Esophagus squamous epithelium (tissue), 5 donors: ENCODE measurements around the gene FNBP1L. TPM values are rescaled to one million over a fixed set of nuclear protein-coding genes. Genes with fewer than 3 reads are reported as not detected.
"Not testable (repeated sequence)": the region's sequence is repeated elsewhere in the genome, so short reads cannot be mapped to it uniquely, and the experiment has no call there.

Experiments used
- DNase-seq: peaks from one replicate; lab custom pipeline; 2025; lab: John Stamatoyannopoulos, UW
- H3K27ac ChIP-seq, 4 donors: fragments of 200-600 bp; sonication (generic); one replicate each; pipeline ENCODE4 v1.5.1; 2016 to 2019; ENCODE audit warnings: mild to moderate bottlenecking in 1 of 4
- H3K27me3 ChIP-seq, 4 donors: fragments of 200-600 bp; sonication (generic); 1 replicate in 3 of 4; 2 replicates in 1 of 4; pipeline versions ENCODE4 v1.5.1 to v1.6.0; 2017 to 2021; ENCODE audit warnings: antibody characterized with exemption in 1 of 4
- H3K36me3 ChIP-seq, 3 donors: fragments of 200-600 bp; sonication (generic); one replicate each; pipeline ENCODE4 v1.5.1; 2016 to 2019
- H3K4me1 ChIP-seq, 3 donors: fragments of 200-600 bp; sonication (generic); one replicate each; pipeline ENCODE4 v1.5.1; 2017 to 2019
- H3K4me3 ChIP-seq, 4 donors: fragments of 200-600 bp; sonication (generic); 1 replicate in 3 of 4; 2 replicates in 1 of 4; pipeline ENCODE4 v1.5.1; 2016 to 2019; ENCODE audit warnings: mild to moderate bottlenecking in 2 of 4, moderate library complexity in 1 of 4
- H3K9me3 ChIP-seq, 3 donors: fragments of 200-600 bp; sonication (generic); one replicate each; pipeline ENCODE4 v1.5.1; 2016 to 2019
- CTCF ChIP-seq, 6 experiments: fragments of 450-650 bp in 4 of 6; fragments of 200-600 bp in 2 of 6; sonication (generic) in 2 of 6; IDR thresholded peaks; one replicate each; pipeline ENCODE4 v1.5.1; 2016 to 2019; ENCODE audit warnings: antibody characterized with exemption in 6 of 6, mild to moderate bottlenecking in 4 of 6, moderate library complexity in 4 of 6
- POLR2A ChIP-seq, 4 donors: fragments of 450-650 bp; IDR thresholded peaks; one replicate each; pipeline ENCODE4 v1.6.1; 2017; ENCODE audit warnings: antibody characterized with exemption in 4 of 4, mild to moderate bottlenecking in 4 of 4, moderate library complexity in 3 of 4
- WGBS, 2 donors: methylation state at CpG; one replicate each; pipeline ENCODE4 v1.1.5; 2018; 5-methylcytosine and 5-hydroxymethylcytosine counted together
- intact Hi-C: fragments of 100-400 bp; cut with DNase I; formaldehyde crosslinking; loops from one replicate; pipeline ENCODE4 v1.15.0; 2022
- total RNA-seq, 4 donors: library from RNA; depleted of rRNA; stranded (reverse); fragments of >200 nt; gene quantifications; one replicate each; pipeline ENCODE4 v1.1.0, GENCODE V29; 2016
- donor health status: DM: yes; HTN: yes; CAD: no.

FNBP1L gene
- total RNA-seq, 4 donors from 2014 or later = 7.5 to 14.2 (median 9.0) TPM

DNA sequence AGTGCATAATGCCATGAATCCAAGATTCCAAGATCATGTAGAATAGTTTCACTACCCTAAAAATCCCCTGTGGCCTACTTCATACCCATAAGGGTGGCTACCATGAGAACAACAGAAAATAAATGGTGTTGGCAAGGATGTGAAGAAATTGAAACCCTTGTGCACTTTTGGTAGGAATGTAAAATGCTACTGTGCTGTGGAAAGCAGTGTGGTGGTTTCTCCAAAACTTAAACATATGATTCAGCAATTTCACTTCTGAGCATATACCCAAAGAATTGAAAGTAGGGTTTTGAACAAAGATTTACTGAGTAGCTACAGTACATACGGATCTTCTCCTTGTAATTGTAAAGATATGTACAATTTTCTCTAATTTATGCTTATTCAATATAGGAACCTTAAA lies 16.0 kb downstream of the FNBP1L start:
- TF ChIP-seq CTCF (IDR thresholded peaks at IDR 0.05) (no peak), POLR2A (IDR thresholded peaks at IDR 0.05) (no peak)
- Histone ChIP-seq H3K36me3 (no peaks in the 10 kb centered on the region), H3K4me1 (no peaks in the 10 kb centered on the region), H3K4me3 (no peak overlapping the region), H3K9me3 (peaks cover 0 to 8% (median 0%) of the 10 kb centered on the region in 3 donors), H3K27me3 (no peaks in the 10 kb centered on the region), H3K27ac (no peak overlapping the region)
- DNase-seq = no peak
- intact Hi-C loops = no loop called here
- 88 to 92% methylated on average over 1 of the region's 1 CpG for WGBS, 2 donors

- intact Hi-C loops, H3K36me3 ChIP-seq, H3K27me3 ChIP-seq, H3K9me3 ChIP-seq, H3K27ac ChIP-seq, H3K4me3 ChIP-seq, H3K4me1 ChIP-seq, DNase-seq: not testable (repeated sequence)
- WGBS, 2 donors = 86 to 87% methylated on average over 4 to 5 of the region's 6 CpGs
These were observed 17.6 kb downstream of the FNBP1L start for GRCh38 chr1:93465371-93466082.

- WGBS, 2 donors = 94% methylated on average over 4 of the region's 4 CpGs
- Histone ChIP-seq H3K27ac (no peak overlapping the region), H3K4me1 (peaks cover 0 to 14% (median 6%) of the 10 kb centered on the region in 3 donors), H3K4me3 (no peak overlapping the region), H3K27me3 (no peaks in the 10 kb centered on the region), H3K36me3 (no peaks in the 10 kb centered on the region), H3K9me3 (peaks cover 0 to 8% (median 0%) of the 10 kb centered on the region in 3 donors)
- TF ChIP-seq CTCF (IDR thresholded peaks at IDR 0.05) (no peak), POLR2A (IDR thresholded peaks at IDR 0.05) (no peak)
- DNase-seq = no peak
- intact Hi-C loops = no loop called here
These were observed 19.7 kb downstream of the FNBP1L start for GRCh38 chr1:93467606-93468005.

DNA sequence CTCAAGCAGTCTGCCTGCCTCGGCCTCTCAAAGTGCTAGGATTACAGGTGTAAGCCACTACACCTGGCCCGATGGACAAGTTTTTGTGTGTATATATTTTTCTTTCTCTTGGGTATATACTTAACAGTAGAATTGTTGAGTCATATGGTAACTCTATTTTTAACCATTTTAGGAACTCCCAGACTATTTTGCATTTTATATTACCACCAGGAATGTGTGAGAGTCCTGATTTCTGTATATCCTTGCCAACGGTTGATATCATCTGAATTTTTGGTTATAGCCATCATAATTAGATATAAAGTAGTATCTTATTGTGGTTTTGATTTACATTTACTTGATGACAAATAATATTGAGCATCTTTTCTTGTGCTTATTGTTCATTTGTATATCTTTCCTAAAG lies 20.7 kb downstream of the FNBP1L start:
- Histone ChIP-seq H3K4me3 (no peak overlapping the region), H3K36me3 (no peaks in the 10 kb centered on the region), H3K27ac (no peak overlapping the region), H3K9me3 (peaks cover 0 to 8% (median 0%) of the 10 kb centered on the region in 3 donors), H3K27me3 (no peaks in the 10 kb centered on the region), H3K4me1 (peaks cover 0 to 14% (median 6%) of the 10 kb centered on the region in 3 donors)
- no peak for TF ChIP-seq CTCF (IDR thresholded peaks at IDR 0.05)
- intact Hi-C loops = no loop called here
- no peak for DNase-seq
- WGBS, 2 donors = 82 to 89% methylated on average over 3 of the region's 3 CpGs

DNA sequence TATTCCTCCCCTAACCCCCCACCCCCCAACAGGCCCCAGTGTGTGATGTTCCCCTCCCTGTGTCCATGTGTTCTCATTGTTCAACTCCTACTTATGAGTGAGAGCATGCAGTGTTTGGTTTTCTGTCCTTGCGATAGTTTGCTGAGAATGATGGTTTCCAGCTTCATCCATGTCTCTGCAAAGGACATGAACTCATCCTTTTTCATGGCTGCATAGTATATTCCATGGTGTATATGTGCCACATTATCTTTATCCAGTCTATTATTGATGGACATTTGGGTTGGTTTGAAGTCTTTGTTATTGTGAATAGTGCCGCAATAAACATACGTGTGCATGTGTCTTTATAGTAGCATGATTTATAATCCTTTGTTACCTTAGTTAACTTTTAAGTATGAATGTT lies 21.3 kb downstream of the FNBP1L start:
- DNase-seq, H3K27me3 ChIP-seq, H3K9me3 ChIP-seq, H3K36me3 ChIP-seq, intact Hi-C loops, H3K27ac ChIP-seq, H3K4me3 ChIP-seq: not testable (repeated sequence)
- H3K4me1 ChIP-seq = peaks cover 0 to 14% (median 6%) of the 10 kb centered on the region in 3 donors
- WGBS, 2 donors = 94 to 100% methylated on average over 3 of the region's 3 CpGs

DNA sequence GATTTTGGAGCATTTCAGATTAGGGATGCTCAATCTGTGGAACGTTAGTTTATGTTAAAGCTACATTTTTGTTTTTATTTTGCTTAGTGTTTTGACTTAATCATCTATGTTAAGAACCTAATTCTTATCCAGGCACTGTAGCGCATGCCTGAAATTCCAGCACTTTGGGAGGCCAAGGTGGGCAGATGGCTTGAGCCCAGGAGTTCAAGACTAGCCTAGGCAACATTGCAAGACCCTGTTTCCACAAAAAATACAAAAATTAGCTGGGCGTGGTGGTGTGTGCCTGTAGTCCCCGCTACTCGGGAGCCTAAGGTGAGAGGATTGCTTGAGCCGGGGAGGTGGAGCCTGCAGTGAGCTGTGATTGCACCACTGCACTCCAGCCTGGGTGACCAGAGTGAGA lies 23.4 kb downstream of the FNBP1L start:
- Histone ChIP-seq H3K27ac (no peak overlapping the region), H3K9me3 (peaks cover 0 to 8% (median 0%) of the 10 kb centered on the region in 3 donors), H3K4me1 (peaks cover 0 to 14% (median 6%) of the 10 kb centered on the region in 3 donors), H3K36me3 (no peaks in the 10 kb centered on the region), H3K27me3 (no peaks in the 10 kb centered on the region), H3K4me3 (no peak overlapping the region)
- TF ChIP-seq CTCF (IDR thresholded peaks at IDR 0.05) = no peak
- TF ChIP-seq POLR2A (IDR thresholded peaks at IDR 0.05) = no peak
- DNase-seq = no peak
- intact Hi-C loops = no loop called here
- 86 to 90% methylated on average over 6 of the region's 6 CpGs for WGBS, 2 donors
